H1 (cell line): ENCODE data around the gene OTOS. TPM values are rescaled to one million over a fixed set of nuclear protein-coding genes. Genes with fewer than 3 reads are reported as not detected.

Source experiments
- CTCF ChIP-seq, 3 experiments: IDR thresholded peaks; 1 replicate in 2 of 3; 2 replicates in 1 of 3; pipeline versions ENCODE4 v1.5.1 to v1.6.1; 2011; ENCODE audit warnings: low read length in 3 of 3, mild to moderate bottlenecking in 3 of 3, inconsistent platforms in 2 of 3, low read depth in 1 of 3, moderate library complexity in 1 of 3; ENCODE audit not compliant: insufficient read depth in 1 of 3; ENCODE audit errors: control extremely low read depth in 1 of 3
- FOSL1 ChIP-seq: IDR thresholded peaks from 2 replicates; pipeline ENCODE4 v1.6.1; 2011; ENCODE audit warnings: mild to moderate bottlenecking, low read depth, low read length, moderate library complexity; ENCODE audit not compliant: insufficient read depth
- KDM4A ChIP-seq: IDR thresholded peaks from one replicate; pipeline ENCODE4 v1.7.1; 2012; ENCODE audit warnings: low read depth, mild to moderate bottlenecking, moderate library complexity, low read length, inconsistent platforms; ENCODE audit not compliant: severe bottlenecking
- YY1 ChIP-seq: IDR thresholded peaks from 2 replicates; pipeline ENCODE4 v1.6.1; 2011; ENCODE audit warnings: low read depth, mild to moderate bottlenecking, low read length
- polyA plus RNA-seq, 7 experiments: library from polyadenylated mRNA; depleted of rRNA in 3 of 7; stranded (reverse) in 5 of 7; unstranded in 2 of 7; fragments of >200 nt in 5 of 7; fragments of 200-250 nt in 2 of 7; gene quantifications; 1 replicate in 5 of 7; 2 replicates in 1 of 7; 4 replicates in 1 of 7; pipeline versions ENCODE4 v1.2.1 to v1.2.3, GENCODE V29; 2011 to 2013; ENCODE audit warnings: missing spikeins in 2 of 7, mixed read lengths in 2 of 7
- total RNA-seq: library from RNA; stranded (reverse); fragmentation: NEBNext Ultra II Directional; extraction: Animal tissue kit (Norgen Biotek cat#: 25700); gene quantifications from 2 replicates; pipeline ENCODE4 v1.2.1, GENCODE V29; 2021

OTOS gene
- total and polyA plus RNA-seq, 2 of the 8 experiments (the other 6 are each of a cell fraction or from before 2014, with no cell fraction given) = 0.17 TPM; not detected in 1

DNA sequence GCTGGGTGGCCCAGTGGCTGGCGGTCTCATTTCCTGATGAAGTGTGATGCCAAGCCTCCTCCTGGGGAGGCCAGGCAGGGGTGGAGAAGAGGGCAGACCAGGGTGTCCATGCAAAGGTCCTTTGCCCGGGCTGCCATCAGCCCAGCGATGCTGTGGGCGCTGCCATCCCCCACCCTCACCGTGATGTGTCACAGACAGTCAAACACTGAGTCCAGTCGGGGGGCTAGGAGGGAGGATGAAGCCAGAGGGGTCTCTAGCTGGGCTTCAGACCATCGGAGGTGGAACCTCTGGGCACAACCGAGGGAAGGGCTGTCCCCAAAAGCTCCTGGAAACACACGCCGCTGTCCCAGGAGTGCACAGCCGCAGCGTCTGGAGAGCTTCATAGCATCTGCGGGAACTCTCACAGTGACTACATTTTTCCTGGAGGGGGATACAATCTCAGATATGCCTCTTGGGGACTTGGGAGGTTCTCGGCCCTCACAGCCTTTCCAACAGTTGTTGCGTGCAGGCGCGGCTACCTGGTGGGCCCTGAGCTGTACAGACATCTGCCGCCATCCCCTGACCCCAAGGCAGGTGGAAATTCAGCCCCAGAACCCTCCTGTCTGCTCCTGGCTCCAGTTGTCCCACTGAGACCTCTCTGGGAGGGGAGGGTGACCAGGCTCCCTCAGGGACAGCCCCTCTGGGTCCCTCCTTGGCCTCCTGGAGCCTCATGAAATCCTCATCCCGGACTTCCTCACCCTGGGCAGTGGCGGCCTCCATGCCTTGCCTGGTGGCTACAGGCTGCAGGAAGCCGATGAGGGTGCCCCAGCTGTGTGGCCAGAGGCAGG lies 26.5 kb upstream of the OTOS start (continued):
- TF ChIP-seq FOSL1 (no peak), KDM4A (no peak), CTCF (IDR thresholded peaks at IDR 0.05; ENCODE audit: control extremely low read depth in 1 of 3, insufficient read depth in 1 of 3, low read depth in 1 of 3, low read length in 3 of 3) (no peak), YY1 (no peak)
- TF ChIP-seq, all 59 proteins: peak for 0
